ENCODE data around the gene PRKN.

The PRKN gene

DNA sequence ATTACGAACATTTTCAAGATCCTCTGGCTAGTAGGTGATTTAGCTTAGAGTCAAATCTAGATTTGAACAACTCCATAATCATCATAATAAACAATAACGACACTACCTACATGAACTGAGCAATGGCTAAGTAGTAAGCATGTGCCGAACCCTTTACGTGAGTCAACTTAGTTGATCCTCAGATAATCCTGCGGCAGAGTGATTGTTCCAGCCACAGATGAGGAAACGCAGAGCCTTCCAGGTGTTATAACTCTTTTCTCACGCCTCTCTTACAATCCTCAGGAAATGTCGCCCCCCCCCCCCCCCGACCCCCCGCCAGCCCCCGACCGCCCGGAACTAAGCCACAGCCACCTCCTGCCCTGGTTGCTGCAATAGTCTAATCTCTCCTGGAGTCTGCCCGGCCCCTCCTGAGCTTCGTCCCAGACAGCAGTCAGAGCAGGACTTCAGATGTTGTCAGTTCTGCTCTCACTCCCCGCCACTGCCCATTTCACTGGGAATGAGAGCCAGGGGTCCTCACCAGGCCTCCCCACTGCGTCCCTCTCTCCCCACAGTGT, 1312.2 kb downstream of the PRKN start:
- no peak for DNase-seq

DNA sequence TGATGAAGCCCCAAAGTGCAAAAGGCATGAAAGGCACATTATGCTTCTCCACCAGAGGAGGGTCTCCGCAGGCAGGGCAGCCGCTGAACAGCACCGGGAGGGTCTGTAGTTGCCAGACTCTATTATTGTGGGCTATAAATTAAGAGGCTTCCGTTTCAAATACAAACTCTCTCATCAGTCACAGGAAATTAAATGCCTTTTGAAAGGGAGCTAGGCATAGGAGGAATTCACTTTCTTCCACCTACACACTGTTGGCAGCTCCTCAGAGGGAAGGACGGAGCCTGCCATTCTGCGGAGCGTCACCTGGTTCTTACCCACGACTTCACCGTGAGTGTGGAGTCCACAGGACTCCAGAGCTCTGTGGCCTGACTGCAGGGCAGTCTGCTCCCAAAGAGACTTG, 1312.9 kb downstream of the PRKN start:
- DNase-seq = no peak

DNA sequence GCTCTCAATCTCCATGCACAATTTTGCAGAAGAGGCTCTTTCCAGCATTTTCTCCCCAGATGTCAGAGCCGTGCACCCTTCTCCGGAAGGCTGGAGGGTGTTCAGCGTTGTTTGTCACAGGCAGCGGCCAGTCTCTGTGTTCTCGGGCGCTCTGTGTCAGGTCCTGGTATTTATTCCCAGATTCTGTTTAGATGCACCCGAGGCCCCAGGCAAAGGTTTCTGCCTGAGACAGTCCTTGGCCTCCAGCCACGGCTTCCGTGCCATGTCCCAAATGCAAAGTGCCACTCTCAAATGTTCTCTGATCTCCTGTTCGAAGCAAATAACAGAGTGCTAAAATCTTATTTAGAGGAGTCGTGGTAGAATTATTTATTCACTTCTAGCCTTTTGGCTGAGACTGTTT, 1313.4 kb downstream of the PRKN start:
- DNase-seq = no peak

- no peak for DNase-seq
These were observed 1314.2 kb downstream of the PRKN start for GRCh38 chr6:161413355-161413771.

- DNase-seq = no peak
These were observed 1314.8 kb downstream of the PRKN start for GRCh38 chr6:161412795-161413194.

- no peak for DNase-seq
These were observed 1316.2 kb downstream of the PRKN start for GRCh38 chr6:161411265-161411944.

DNA sequence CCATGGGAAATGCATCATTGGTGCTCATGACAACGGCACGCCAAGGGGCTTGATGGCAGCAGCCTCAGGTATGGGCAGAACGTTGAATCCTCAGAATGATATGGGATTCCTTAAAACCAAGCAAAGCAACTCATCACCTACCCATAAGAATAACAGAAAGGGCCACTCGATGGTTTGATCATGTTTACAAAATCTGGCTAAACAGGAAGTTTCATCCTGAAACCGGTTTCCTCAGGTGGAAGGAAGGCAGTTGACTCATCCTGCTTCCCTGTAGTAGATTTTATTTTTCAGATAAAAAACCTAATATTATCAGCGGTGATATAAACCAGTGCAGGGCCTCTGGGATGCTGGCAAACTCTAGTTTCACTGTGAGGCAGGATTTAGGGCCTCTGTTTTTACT, 1316.8 kb downstream of the PRKN start:
- DNase-seq = no peak

GRCh38 chr6:161410076-161410475, 1317.5 kb downstream of the PRKN start:
- DNase-seq = no peak

DNA sequence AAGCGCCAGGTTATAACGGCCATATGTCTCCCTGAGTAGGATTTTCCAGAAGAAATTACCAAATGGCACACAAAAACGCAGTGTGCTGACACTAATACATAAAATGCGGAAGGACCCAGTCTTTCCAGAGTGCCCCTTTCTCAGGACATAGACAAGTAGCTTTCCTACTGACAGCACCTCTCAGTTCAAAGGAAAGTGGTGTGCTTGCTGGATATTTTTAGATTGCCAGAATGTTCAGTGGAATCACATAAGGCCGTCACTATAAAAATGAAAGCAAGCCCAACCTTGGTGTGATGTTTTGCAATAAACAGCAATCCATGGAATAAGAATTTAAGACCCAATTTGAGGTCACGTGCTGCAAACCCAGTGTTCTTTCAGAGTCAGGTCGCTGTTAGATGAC, 1318.2 kb downstream of the PRKN start:
- no peak for DNase-seq

DNA sequence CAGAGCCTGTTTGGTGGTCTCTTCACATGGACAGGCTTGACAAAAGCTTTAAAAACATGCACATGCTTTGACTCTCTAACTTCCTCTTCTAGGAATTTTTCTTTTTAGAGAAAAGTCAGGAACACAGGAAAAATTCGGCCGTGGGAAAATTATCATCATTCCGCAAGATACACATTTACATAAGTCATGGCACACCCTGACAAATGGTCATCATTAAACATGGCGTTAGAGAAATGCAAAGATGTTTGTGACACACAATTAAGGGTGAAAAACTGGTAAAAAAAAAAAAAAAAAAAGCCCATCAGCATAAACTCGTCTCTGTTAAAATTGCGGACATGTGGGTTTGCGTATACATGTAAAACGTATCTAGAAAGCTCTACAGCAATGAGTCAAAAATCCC, 1319.5 kb downstream of the PRKN start:
- DNase-seq = no peak

DNA sequence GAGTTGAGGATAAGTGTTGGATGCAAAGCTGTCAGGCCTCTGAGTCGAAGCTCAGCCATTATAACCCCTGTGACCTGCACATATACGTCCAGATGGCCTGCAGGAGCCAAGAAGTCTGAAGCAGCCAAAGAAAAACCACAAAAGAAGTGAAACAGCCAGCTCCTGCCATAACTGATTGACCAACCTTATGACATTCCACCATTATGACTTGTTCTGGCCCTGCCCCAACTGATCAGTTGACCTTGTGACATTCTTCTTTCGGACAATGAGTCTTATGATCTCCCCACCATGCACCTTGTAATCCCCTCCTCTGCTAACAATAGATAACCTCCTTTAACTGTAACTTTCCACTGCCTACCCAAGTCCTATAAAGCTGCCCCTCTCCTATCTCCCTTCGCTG, 1320.0 kb downstream of the PRKN start:
- DNase-seq = no peak

- DNase-seq = no peak
These were observed 1320.5 kb downstream of the PRKN start for GRCh38 chr6:161407115-161407514.

DNA sequence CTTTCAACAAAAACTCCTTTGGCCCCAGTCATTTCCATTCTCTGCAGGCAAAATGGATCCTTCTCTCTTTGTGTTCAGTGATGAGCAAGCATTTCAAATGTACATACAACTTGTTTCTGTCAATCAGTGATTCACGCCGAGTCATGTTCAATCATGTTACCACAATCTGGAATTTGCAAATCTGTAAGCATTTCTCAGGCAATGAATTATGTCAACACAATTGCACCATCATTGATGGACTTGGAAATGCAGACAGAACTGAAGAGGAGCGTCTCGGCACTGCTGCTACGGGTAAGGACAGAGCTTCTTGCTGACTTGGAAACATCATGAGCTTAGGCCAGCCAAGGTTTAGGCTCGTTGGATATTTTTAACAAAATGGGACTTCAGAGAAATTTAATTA, 1320.9 kb downstream of the PRKN start:
- no peak for DNase-seq

DNA sequence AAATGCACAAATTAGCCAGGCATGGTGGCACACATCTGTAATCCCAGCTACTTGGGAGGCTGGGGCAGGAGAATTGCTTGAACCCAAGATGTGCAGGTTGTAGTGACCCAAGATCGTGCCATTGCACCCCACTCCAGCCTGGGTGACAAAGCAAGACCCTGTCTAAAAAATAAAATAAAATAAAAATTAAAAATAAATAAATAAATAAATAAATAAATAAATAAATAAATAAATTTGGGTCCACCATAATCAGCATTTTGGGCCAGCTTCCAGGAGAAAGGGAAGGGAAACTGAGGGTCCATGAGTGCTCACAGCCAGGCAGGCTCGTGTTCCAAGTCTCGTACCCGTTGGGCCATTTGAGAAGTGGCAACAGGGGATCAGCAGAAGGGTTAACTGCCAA, 1322.1 kb downstream of the PRKN start:
- no peak for DNase-seq

GRCh38 chr6:161403717-161404116, 1323.8 kb downstream of the PRKN start:
- DNase-seq = no peak

- DNase-seq = no peak
These were observed 1325.8 kb downstream of the PRKN start for GRCh38 chr6:161401587-161402309.

DNA sequence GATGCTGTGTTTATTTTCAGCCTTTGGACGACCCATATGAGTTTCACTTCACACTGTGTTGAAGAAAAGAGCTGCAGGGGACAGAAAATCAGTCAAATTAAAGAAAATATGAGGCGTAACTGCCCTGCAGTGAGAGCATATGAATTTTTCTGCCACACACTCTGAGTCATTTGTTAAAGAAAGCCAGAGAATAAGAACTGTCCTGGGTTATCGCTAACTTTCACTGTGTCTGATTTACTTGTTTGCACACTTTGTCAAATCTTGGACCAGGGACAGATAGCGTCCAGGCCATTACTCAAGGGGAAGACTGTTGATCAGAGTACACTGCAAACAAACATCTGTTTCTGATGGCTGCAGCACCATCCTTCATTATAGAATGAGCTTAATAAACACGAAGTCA, 1326.9 kb downstream of the PRKN start:
- DNase-seq = no peak

DNA sequence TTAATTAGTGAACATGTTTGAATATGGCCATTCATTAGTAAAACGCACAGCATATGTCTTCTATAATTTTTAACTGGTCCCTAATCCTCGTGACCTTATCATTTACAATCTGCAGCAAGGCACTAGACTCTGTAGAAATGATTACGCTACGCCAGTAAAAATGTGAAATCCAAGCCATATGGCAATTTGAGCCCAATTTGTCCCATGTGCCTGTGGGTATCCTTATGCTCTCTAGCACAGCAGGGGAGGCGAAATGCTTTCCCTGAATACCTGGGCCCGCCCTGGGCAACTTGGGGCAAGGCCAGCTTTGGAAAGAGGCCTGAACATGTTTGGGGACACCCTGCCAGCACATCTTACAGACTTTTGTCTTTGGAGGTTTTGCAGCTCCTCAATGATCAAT, 1331.0 kb downstream of the PRKN start:
- DNase-seq = no peak

- no peak for DNase-seq
These were observed 1331.8 kb downstream of the PRKN start for GRCh38 chr6:161395716-161396231.

DNA sequence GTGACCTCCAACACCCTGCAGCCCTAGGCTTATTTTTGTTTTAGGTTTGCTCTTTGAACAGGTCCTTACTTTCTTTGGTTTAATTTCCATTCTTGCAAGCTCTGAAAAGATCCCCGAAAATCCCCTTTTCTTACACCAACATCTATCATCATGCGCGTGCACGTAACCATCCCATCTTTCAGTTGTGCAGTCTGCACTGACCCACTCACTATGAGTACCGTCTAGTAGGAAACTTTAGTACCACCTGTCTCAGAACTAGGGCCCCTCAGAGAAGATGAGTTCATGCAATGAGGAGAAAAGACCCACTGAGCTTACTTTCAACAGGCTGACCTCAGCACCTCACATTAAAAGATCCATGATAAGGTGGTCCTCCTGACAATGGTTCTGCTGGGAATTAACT, 1333.1 kb downstream of the PRKN start:
- no peak for DNase-seq

- DNase-seq = no peak
These were observed 1333.7 kb downstream of the PRKN start for GRCh38 chr6:161393839-161394364.

DNA sequence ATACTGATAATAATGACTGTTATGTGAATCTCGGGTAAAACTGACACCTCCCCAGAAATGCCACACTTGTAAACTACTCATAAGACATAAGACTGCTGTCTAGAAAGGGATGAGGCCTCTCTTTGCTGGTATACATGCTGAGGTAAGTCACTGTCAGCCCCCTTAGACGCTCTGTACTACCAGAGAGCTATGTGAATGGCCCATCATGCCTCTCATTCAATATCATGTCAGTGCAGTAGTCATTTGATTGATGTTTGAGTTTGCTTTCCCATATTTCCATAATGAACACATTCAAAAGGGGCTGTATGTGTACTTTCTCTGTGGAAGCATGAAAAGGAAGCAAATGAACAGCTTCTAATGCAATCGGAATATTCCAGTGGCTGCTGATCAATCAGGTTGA, 1334.3 kb downstream of the PRKN start:
- no peak for DNase-seq

DNA sequence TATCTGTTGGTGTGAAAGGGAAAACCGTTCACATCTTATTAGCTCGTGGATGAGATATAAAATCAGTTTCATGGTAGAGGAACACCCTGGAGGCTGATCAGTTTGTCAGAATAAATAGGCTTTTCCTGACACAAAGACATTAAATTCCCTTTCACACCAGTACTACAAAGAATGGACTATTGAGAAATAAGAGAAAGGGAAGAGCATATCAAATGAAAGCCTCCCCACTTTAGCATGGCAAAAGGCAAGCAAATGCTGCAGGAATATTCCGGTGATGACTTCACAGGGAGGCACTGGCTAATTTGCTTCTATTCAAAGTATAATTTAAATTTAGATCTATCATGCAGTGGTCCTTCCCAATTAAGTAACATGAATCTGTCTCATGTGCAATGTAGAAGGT, 1337.8 kb downstream of the PRKN start:
- DNase-seq = no peak

DNA sequence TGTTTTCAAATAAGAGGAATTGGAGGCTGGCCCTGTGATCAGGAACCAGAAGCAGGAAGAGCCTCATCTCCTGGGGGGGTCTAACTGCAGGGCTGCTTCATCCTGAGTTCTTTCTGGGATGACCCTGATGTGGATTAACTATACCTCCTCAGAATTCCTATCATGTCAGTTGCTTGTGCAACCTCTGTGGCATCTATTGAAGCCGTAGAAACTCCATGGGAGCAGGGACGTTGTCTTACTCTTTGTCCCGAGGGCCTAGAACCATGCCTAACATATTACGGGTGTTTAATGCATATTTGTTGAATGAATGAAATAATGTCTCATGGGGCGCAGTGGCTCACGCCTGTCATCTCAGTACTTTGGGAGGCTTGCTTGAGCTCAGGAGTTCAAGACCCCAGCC, 1343.6 kb downstream of the PRKN start:
- no peak for DNase-seq

Measured in DMS79 treated with DMSO at 0.1 percent for 48 hours (cell line).